Peyer's patch (tissue), 4 donors: ENCODE data around the gene RNF182. TPM values are rescaled to one million over a fixed set of nuclear protein-coding genes. Genes with fewer than 3 reads are reported as not detected.

Experiments
- DNase-seq, 3 donors: peaks; one replicate each; pipeline ENCODE4 v3.0.0-alpha.2; 2017 to 2019
- H3K27ac ChIP-seq, 4 donors: fragments of 200-600 bp; sonication (generic); one replicate each; pipeline ENCODE4 v1.5.1; 2016 to 2019
- H3K27me3 ChIP-seq, 2 donors: fragments of 200-600 bp; sonication (generic); one replicate each; pipeline ENCODE4 v1.5.1; 2019
- H3K36me3 ChIP-seq, 3 donors: fragments of 200-600 bp; sonication (generic); one replicate each; pipeline ENCODE4 v1.5.1; 2016 to 2019
- H3K4me1 ChIP-seq, 4 donors: fragments of 200-600 bp; sonication (generic); one replicate each; pipeline ENCODE4 v1.5.1; 2016 to 2019
- H3K4me3 ChIP-seq, 4 donors: fragments of 200-600 bp; sonication (generic); 1 replicate in 3 of 4; 2 replicates in 1 of 4; pipeline ENCODE4 v1.5.1; 2016 to 2019; ENCODE audit warnings: mild to moderate bottlenecking in 1 of 4
- H3K9me3 ChIP-seq, 4 donors: fragments of 200-600 bp; sonication (generic); one replicate each; pipeline ENCODE4 v1.5.1; 2016 to 2019; ENCODE audit warnings: mild to moderate bottlenecking in 1 of 4
- CTCF ChIP-seq, 6 experiments: fragments of 450-650 bp in 4 of 6; fragments of 200-600 bp in 2 of 6; sonication (generic) in 1 of 6; IDR thresholded peaks; one replicate each; pipeline ENCODE4 v1.5.1; 2017 to 2019; ENCODE audit warnings: antibody characterized with exemption in 6 of 6, mild to moderate bottlenecking in 3 of 6, moderate library complexity in 1 of 6
- POLR2A ChIP-seq, 2 donors: fragments of 450-650 bp; IDR thresholded peaks; one replicate each; pipeline ENCODE4 v1.5.1; 2017; ENCODE audit warnings: antibody characterized with exemption in 2 of 2, mild to moderate bottlenecking in 2 of 2, moderate library complexity in 2 of 2
- total RNA-seq, 4 donors: library from RNA; depleted of rRNA; stranded (reverse); fragments of >200 nt; gene quantifications; one replicate each; pipeline ENCODE4 v1.1.0, GENCODE V29; 2016

The RNF182 gene
- total RNA-seq, 4 donors from 2014 or later, result not detected

DNA sequence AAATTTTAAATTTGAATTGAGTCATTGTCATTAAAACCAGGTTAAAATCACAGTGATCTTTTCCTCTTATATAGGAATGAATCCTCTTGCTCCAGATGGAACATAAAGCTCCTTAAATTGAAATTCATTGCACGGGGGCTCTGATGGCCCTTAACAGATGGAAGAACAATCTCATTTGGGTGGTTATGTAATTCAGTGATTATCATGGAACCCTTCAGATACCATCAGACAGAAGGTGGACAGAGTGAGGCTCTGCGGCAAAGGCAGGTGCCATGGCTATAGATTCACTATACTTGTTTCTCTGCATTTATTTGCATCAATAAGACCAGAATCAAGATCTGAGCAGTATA lies 17.8 kb upstream of the RNF182 start:
- Histone ChIP-seq H3K27ac (no peak overlapping the region), H3K9me3 (no peaks in the 10 kb centered on the region), H3K4me3 (no peak overlapping the region), H3K27me3 (no peaks in the 10 kb centered on the region), H3K4me1 (no peaks in the 10 kb centered on the region), H3K36me3 (no peaks in the 10 kb centered on the region)
- no peak for TF ChIP-seq CTCF (IDR thresholded peaks at IDR 0.05)
- TF ChIP-seq POLR2A (IDR thresholded peaks at IDR 0.05), result no peak
- DNase-seq, result no peak

DNA sequence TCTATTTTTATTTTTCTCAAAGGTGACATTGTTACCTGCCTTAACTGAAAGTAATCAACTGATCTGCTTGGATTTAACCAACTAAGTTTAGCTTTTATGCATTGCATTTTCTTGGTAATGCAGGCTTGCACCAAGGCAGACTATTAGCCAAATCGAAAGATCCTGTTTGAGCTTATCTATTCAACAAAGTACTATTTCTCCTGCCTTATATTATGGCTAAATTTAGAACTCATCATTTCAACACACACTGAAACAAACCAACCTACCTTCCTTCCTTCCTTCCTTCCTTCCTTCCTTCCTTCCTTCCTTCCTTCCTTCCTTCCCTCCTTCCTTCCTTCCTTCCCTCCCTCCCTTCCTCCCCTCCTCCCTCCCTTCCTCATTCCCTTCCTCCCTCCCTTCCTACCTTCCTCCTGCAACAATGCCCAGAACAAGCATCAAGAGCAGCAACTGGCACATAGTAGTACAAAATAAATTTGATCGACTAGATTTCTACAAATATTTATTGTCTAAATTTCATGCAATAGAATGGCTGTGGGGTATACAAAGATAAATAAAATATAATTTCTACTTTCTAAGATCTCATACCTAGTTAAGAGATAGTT lies 17.0 kb upstream of the RNF182 start:
- Histone ChIP-seq H3K27me3 (no peaks in the 10 kb centered on the region), H3K4me3 (no peak overlapping the region), H3K4me1 (no peaks in the 10 kb centered on the region), H3K27ac (no peak overlapping the region), H3K9me3 (no peaks in the 10 kb centered on the region), H3K36me3 (no peaks in the 10 kb centered on the region)
- DNase-seq, result no peak
- TF ChIP-seq CTCF (IDR thresholded peaks at IDR 0.05) (no peak), POLR2A (IDR thresholded peaks at IDR 0.05) (no peak)

DNA sequence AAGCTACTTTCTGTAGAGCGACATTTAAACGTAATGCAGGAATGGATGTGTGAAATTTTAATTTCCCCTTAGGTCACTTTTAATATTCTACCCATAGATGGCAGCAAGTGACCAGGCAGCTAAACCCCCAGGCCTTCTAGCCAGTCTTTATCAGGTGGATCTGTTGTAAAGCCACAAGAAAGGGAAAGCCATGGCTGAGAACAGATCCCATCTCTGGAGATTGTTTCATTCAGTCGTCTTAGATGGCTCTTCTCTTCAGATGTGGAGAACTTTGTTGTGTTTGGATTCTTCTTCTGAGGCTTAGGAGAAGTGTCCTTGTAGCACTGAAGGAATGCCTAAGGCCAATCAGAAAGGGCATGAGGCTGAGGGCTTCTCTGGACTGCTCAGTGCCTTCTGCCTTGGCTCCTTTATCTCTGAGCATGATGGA lies 15.8 kb upstream of the RNF182 start:
- Histone ChIP-seq H3K27me3 (no peaks in the 10 kb centered on the region), H3K4me3 (no peak overlapping the region), H3K27ac (no peak overlapping the region), H3K9me3 (no peaks in the 10 kb centered on the region), H3K4me1 (no peaks in the 10 kb centered on the region), H3K36me3 (no peaks in the 10 kb centered on the region)
- DNase-seq, result peak in 2 of 3 donors; percentile 22 to 71
- TF ChIP-seq CTCF (IDR thresholded peaks at IDR 0.05), result peak; percentile 44 to 93 (median 84)
- no peak for TF ChIP-seq POLR2A (IDR thresholded peaks at IDR 0.05)

DNA sequence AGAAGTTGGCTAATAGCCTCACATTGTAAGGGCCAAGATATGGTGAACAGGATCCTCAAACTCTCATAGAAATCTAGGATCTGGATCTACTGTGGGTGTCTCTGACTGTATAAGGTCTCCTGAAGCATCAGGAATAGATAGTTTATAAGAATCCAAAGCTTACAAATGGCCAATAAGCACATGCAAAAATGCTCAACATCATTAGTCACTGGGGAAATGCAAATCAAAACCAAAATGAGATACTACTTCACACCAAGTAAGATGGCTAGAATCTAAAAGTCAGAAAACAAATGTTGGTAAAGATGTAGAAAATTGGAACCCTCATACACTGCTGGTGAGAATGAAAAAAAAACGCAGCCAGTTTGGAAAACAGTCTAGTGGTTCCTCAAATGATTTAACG lies 14.3 kb upstream of the RNF182 start:
- no peak for DNase-seq
- no peaks in the 10 kb centered on the region for H3K9me3 ChIP-seq
- TF ChIP-seq POLR2A (IDR thresholded peaks at IDR 0.05) (no peak), CTCF (IDR thresholded peaks at IDR 0.05) (no peak)

GRCh38 chr6:13911337-13911736 lies 13.4 kb upstream of the RNF182 start:
- H3K9me3 ChIP-seq, result no peaks in the 10 kb centered on the region
- no peak overlapping the region for H3K4me3 ChIP-seq
- DNase-seq, result no peak
- H3K36me3 ChIP-seq, result no peaks in the 10 kb centered on the region
- no peak overlapping the region for H3K27ac ChIP-seq
- TF ChIP-seq CTCF (IDR thresholded peaks at IDR 0.05) (no peak), POLR2A (IDR thresholded peaks at IDR 0.05) (no peak)
- H3K27me3 ChIP-seq, result no peaks in the 10 kb centered on the region
- H3K4me1 ChIP-seq, result no peaks in the 10 kb centered on the region

More for the DNA sequence above, 14.3 kb upstream of the RNF182 start:
- Histone ChIP-seq H3K4me3 (no peak overlapping the region), H3K4me1 (no peaks in the 10 kb centered on the region), H3K27ac (no peak overlapping the region), H3K27me3 (no peaks in the 10 kb centered on the region), H3K36me3 (no peaks in the 10 kb centered on the region)
